Body of pancreas (tissue), 4 donors: ENCODE results near the gene PTPRCAP.

Experiments
- POLR2A ChIP-seq, 3 donors: fragments of 450-650 bp; IDR thresholded peaks; one replicate each; pipeline ENCODE4 v1.6.1; 2016; ENCODE audit warnings: antibody characterized with exemption in 3 of 3, mild to moderate bottlenecking in 2 of 3
- TF ChIP-seq, protein P1 (sequence below), 7 experiments: fragments of 450-650 bp in 4 of 7; fragments of 200-600 bp in 3 of 7; sonication (generic) in 3 of 7; IDR thresholded peaks; one replicate each; pipeline ENCODE4 v1.5.1; 2016 to 2019; ENCODE audit warnings: antibody characterized with exemption in 7 of 7

DNA sequence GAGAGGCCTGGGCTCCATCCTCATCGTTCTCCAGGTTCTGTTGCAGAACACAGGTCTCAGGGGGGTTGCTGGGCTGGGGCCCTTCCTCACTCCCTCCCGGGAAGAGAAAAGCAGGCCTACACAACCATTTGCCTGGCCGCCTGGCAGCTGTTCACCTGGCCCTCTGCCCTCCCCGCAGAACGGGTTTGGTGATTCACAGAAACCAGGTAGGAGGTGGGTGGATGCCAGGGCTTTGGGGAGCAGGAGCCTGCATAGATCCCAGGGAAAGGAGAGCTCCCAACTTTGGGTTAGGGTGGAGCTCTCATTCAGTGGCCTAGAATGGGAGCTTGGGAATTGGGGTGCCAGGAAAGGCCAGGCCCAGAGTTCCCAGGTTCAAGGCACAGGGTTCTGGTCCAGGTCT is 30.6 kb upstream of the PTPRCAP start:
- peak; percentile 59 to 73 (median 72) for TF ChIP-seq POLR2A (IDR thresholded peaks at IDR 0.05)
- TF ChIP-seq, protein P1, sequence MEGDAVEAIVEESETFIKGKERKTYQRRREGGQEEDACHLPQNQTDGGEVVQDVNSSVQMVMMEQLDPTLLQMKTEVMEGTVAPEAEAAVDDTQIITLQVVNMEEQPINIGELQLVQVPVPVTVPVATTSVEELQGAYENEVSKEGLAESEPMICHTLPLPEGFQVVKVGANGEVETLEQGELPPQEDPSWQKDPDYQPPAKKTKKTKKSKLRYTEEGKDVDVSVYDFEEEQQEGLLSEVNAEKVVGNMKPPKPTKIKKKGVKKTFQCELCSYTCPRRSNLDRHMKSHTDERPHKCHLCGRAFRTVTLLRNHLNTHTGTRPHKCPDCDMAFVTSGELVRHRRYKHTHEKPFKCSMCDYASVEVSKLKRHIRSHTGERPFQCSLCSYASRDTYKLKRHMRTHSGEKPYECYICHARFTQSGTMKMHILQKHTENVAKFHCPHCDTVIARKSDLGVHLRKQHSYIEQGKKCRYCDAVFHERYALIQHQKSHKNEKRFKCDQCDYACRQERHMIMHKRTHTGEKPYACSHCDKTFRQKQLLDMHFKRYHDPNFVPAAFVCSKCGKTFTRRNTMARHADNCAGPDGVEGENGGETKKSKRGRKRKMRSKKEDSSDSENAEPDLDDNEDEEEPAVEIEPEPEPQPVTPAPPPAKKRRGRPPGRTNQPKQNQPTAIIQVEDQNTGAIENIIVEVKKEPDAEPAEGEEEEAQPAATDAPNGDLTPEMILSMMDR (IDR thresholded peaks at IDR 0.05) = no peak
